Motor neuron (in vitro differentiated cells): ENCODE results near the gene UBL5. TPM values are rescaled to one million over a fixed set of nuclear protein-coding genes. Genes with fewer than 3 reads are reported as not detected.

Source experiments
- ATAC-seq, 8 experiments: fragments of 200-7000 bp; cut with Tn5 transposase; replicated peaks in 6 of 8; 2 replicates each; pipeline ENCODE4 v1.8.0; 2021; ENCODE audit warnings: mild to moderate bottlenecking in 8 of 8, moderate library complexity in 8 of 8
- H3K27ac ChIP-seq, 2 donors: fragments of 250-450 bp; sonication (Bioruptor Pico); 2 replicates each; pipeline ENCODE4 v1.9.0; 2021; ENCODE audit warnings: antibody characterized with exemption in 2 of 2, mild to moderate bottlenecking in 2 of 2, moderate library complexity in 1 of 2
- H3K4me1 ChIP-seq, 2 donors: fragments of 250-450 bp; sonication (Bioruptor Pico); replicated peaks in 1 of 2; 2 replicates each; pipeline ENCODE4 v1.6.1; 2021; ENCODE audit warnings: antibody characterized with exemption in 2 of 2, mild to moderate bottlenecking in 2 of 2, moderate library complexity in 1 of 2
- H3K4me3 ChIP-seq, 5 donors: fragments of 250-450 bp; sonication (Bioruptor Pico); 2 replicates each; pipeline ENCODE4 v1.9.0; 2021; ENCODE audit warnings: antibody characterized with exemption in 5 of 5, mild to moderate bottlenecking in 5 of 5, moderate library complexity in 4 of 5
- WGBS, 10 experiments: fragments of 450-650 bp; shearing (Covaris generic); methylation state at CpG; one replicate each; pipeline ENCODE4 v1.0.0; 2022; 5-methylcytosine and 5-hydroxymethylcytosine counted together
- in situ Hi-C, 9 experiments: fragments of 400-800 bp; cut with MboI; loops; one replicate each; pipeline ENCODE4 v1.15.0; 2021; ENCODE audit warnings: low sequenced_read_pairs in 9 of 9, low pct_unique_long_range_greater_than_20kb in 2 of 9; ENCODE audit not compliant: unreplicated experiment in 9 of 9
- total RNA-seq, 8 experiments: library from RNA; unstranded; fragments of 300-600 nt; gene quantifications; 2 replicates each; pipeline versions ENCODE4 v1.2.3 to v1.2.4, GENCODE V29; 2022

UBL5 gene
- total RNA-seq, 8 experiments from 2014 or later, result 365 to 691 (median 447) TPM

GRCh38 chr19:9878511-9879196 is 50.9 kb downstream of the UBL5 start:
- WGBS, 10 experiments, result 0 to 100% (median 85%) methylated on average over 1 to 7 of the region's 11 CpGs; no CpG with 5 or more reads in 2 of the 10 experiments
- peaks cover 33 to 41% of the 10 kb centered on the region in 2 donors for H3K4me1 ChIP-seq
- in situ Hi-C loops, result no loop called here
- H3K4me3 ChIP-seq, result no peak overlapping the region
- no peak overlapping the region for H3K27ac ChIP-seq
- no peak for ATAC-seq

Other genes starting within 250 kb of the UBL5 start
- gene ZNF121, start 243.4 kb upstream of the UBL5 start, total RNA-seq, result 10 to 100 TPM; 43.9 to 72.6 (median 51.5) TPM
- 10 to 100 TPM; 23.2 to 60.3 (median 33.7) TPM for gene ZNF561, start 206.7 kb upstream of the UBL5 start, total RNA-seq
- gene ZNF562, start 152.8 kb upstream of the UBL5 start, total RNA-seq, result 10 to 100 TPM; 20.6 to 39.4 (median 28.1) TPM
- 10 to 100 TPM in 2 of 8 experiments, 1 to 10 TPM in 6; 5.1 to 15.0 (median 7.6) TPM for gene ZNF846, start 59.2 kb upstream of the UBL5 start, total RNA-seq
- gene FBXL12, start 8.8 kb upstream of the UBL5 start, total RNA-seq, result 10 to 100 TPM; 20.3 to 32.9 (median 26.1) TPM
- gene PIN1, start 7.4 kb downstream of the UBL5 start, total RNA-seq, result 100 to 1,000 TPM in 5 of 8 experiments, 10 to 100 TPM in 3; 95.1 to 185 (median 123) TPM
- 10 to 100 TPM in 6 of 8 experiments, 1 to 10 TPM in 2; 2.1 to 53.1 (median 32.9) TPM for gene OLFM2, start 108.6 kb downstream of the UBL5 start, total RNA-seq
- 1 to 10 TPM in 1 of 8 experiments, under 1 TPM in 5, not detected in 2; 0.07 to 5.3 (median 0.19) TPM for gene COL5A3, start 182.6 kb downstream of the UBL5 start, total RNA-seq
- gene RDH8, start 185.6 kb downstream of the UBL5 start, total RNA-seq, result 1 to 10 TPM in 1 of 8 experiments, under 1 TPM in 2, not detected in 5; 0.37 to 2.2 (median 0.97) TPM